H7 (cell line): ENCODE measurements around the gene INO80. TPM values are rescaled to one million over a fixed set of nuclear protein-coding genes. Genes with fewer than 3 reads are reported as not detected.

Source experiments
- DNase-seq: peaks from one replicate; pipeline ENCODE4 v3.0.0; 2012
- H3K27me3 ChIP-seq: 2 replicates; pipeline ENCODE4 v1.6.0; 2011; ENCODE audit warnings: mild to moderate bottlenecking, low read length; ENCODE audit not compliant: control insufficient read depth, insufficient read depth
- H3K36me3 ChIP-seq: replicated peaks from 2 replicates; pipeline ENCODE4 v1.5.1; 2011; ENCODE audit warnings: low read length; ENCODE audit not compliant: control insufficient read depth, insufficient read depth
- H3K4me3 ChIP-seq: 2 replicates; pipeline ENCODE4 v1.5.1; 2011; ENCODE audit warnings: low read depth, mild to moderate bottlenecking, control low read depth, low read length, moderate library complexity; ENCODE audit not compliant: insufficient read depth
- total RNA-seq: library from RNA; depleted of rRNA; stranded (reverse); fragments of >200 nt; shearing (Covaris generic); gene quantifications from 2 replicates; pipeline ENCODE4 v1.2.3, GENCODE V29; 2014

Gene INO80
- total RNA-seq, 1 experiment from 2014 or later = 17.1 TPM

DNA sequence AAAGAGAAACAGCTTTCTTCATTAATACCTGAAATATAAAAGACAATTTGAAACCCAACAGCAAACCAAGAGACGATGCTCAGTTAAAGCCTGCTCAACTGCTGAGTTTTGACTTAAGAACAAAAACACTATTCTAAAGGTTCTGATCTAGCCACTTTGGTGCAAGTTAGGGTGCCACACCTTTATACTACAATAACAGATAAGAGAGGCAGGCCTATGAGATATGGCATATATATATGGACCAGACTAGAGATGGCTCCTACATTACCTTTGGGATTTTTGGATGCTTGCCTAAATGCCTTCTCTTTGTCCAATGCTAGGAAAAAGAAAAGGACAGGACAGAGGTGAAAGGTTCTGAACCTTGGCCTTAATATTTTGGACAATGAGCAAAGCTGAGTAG lies 68.6 kb downstream of the INO80 start:
- Histone ChIP-seq H3K36me3 (peaks cover 21% of the 10 kb centered on the region), H3K4me3 (no peak overlapping the region), H3K27me3 (no peaks in the 10 kb centered on the region)
- DNase-seq = no peak

GRCh38 chr15:41043276-41043951 lies 72.7 kb downstream of the INO80 start:
- Histone ChIP-seq H3K4me3 (no peak overlapping the region), H3K27me3 (no peaks in the 10 kb centered on the region), H3K36me3 (peaks cover 18% of the 10 kb centered on the region)
- no peak for DNase-seq

DNA sequence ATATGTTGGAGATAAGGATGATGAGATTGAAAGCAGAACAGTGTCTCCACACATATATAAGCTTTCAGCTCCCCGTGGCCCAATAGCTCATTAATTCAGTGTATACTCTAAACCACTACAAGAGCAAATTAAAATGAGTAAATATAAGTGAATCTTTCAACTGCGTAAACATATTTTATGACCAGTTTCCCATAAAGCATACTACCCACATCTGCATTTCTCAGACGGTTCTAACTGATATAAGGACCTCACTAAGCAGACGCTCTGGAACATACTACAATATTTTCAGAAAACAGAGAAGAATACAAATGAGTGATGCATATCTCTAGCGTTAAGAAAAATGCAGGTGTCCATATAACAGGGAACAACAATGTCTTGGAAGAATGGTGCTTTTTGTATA lies 73.2 kb downstream of the INO80 start:
- Histone ChIP-seq H3K36me3 (peaks cover 18% of the 10 kb centered on the region), H3K4me3 (no peak overlapping the region), H3K27me3 (no peaks in the 10 kb centered on the region)
- no peak for DNase-seq

- Histone ChIP-seq H3K27me3 (no peaks in the 10 kb centered on the region), H3K36me3 (peaks cover 14% of the 10 kb centered on the region), H3K4me3 (no peak overlapping the region)
- no peak for DNase-seq
Measured at GRCh38 chr15:41039121-41039520, 77.0 kb downstream of the INO80 start.

GRCh38 chr15:41032079-41032328 lies 84.1 kb downstream of the INO80 start:
- H3K27me3 ChIP-seq = no peaks in the 10 kb centered on the region
- no peaks in the 10 kb centered on the region; the same call in none of the 2 replicates for H3K36me3 ChIP-seq
- no peak overlapping the region for H3K4me3 ChIP-seq
- no peak for DNase-seq

DNA sequence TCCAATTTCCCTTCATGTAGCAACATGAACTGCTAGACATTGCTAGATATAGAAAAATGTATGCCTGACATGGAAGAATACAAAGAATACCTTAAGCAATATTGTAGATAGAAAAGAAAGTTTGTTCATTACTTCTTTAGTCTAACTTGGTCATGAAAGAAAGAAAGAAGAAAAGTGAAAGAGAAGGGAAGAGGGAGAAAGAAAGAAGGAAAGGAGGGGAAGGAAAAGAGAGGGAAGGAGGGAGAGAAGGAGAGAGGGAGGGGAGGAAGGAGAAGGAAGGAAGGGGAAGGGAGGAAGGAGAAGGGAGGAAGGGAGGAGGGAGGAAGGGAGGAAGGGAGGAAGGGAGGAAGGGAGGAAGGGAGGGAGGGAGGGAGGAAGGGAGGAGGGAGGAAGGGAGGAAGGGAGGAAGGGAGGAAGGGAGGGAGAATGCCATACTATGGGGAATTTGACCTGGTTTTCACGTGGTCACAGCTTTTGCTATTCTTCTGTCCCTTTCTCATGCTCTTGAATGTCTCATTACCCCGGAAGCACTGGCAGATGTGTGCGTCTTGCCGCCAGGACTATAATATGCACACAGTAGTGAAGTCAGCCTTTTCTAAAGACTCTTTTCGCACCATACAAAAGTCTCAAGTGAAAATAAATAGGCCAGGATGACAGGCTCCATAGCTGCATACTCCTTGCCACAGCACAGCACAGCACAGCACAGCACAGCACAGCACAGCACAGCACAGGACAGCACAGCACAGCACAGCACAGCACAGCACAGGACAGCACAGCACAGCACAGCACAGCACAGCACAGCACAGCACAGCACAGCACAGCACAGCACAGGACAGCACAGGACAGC lies 84.6 kb downstream of the INO80 start:
- no peak for DNase-seq
- H3K36me3 ChIP-seq = no peaks in the 10 kb centered on the region; the same call in none of the 2 replicates
- no peaks in the 10 kb centered on the region for H3K27me3 ChIP-seq
- H3K4me3 ChIP-seq = no peak overlapping the region

GRCh38 chr15:41028853-41029252 lies 87.2 kb downstream of the INO80 start:
- Histone ChIP-seq H3K27me3 (no peaks in the 10 kb centered on the region), H3K4me3 (no peak overlapping the region), H3K36me3 (no peaks in the 10 kb centered on the region; the same call in none of the 2 replicates)
- no peak for DNase-seq

DNA sequence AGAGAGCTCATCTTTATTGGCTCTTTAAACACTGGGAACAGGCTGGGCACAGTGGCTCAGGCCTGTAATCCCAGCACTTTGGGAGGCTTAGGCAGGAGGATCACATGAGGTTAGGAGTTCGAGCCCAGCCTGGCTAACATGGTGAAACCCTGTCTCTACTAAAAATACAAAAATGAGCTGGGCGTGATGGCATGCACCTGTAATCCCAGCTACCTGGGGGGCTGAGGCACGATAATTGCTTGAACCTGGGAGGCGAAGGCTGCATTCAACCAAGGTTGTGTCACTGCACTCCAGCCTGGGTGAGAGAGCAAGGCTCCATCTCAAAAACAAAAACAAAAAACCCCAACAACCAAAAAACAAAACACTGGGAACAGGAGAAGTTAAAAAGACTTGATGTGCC lies 90.7 kb downstream of the INO80 start:
- peaks cover 5% of the 10 kb centered on the region for H3K36me3 ChIP-seq
- no peaks in the 10 kb centered on the region for H3K27me3 ChIP-seq
- no peak overlapping the region for H3K4me3 ChIP-seq

DNA sequence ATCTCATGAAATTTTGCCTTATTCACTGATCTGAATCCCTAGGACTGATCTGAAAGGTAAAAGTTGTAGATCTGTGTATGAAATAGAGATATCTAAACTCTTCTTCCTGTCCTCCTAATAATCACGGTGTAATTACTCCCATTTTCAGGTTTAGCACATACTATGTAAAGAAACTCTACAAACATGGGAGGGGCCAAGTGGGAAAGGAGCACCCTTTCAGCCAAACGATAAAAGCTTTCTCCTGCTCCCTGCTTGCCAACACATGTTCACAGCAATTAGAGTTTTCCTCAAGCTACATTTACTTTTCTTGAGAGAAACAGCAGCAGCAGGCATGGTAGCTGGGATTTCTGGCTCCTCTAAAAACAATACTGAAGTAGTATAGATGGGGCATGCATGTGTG lies 91.2 kb downstream of the INO80 start:
- peaks cover 5% of the 10 kb centered on the region for H3K36me3 ChIP-seq
- H3K4me3 ChIP-seq = no peak overlapping the region
- DNase-seq = no peak
- H3K27me3 ChIP-seq = no peaks in the 10 kb centered on the region

More for the DNA sequence above, 90.7 kb downstream of the INO80 start:
- no peak for DNase-seq

GRCh38 chr15:41024131-41024530 lies 91.9 kb downstream of the INO80 start:
- no peak for DNase-seq
- Histone ChIP-seq H3K4me3 (no peak overlapping the region), H3K36me3 (peaks cover 5% of the 10 kb centered on the region), H3K27me3 (no peaks in the 10 kb centered on the region)

- H3K36me3 ChIP-seq = peaks cover 5% of the 10 kb centered on the region
- peak; percentile 53 for DNase-seq
- no peaks in the 10 kb centered on the region for H3K27me3 ChIP-seq
- no peak overlapping the region for H3K4me3 ChIP-seq
Measured at GRCh38 chr15:41022487-41023090, 93.5 kb downstream of the INO80 start.

GRCh38 chr15:41020829-41021228 lies 95.3 kb downstream of the INO80 start:
- H3K36me3 ChIP-seq = peaks cover 5% of the 10 kb centered on the region

DNA sequence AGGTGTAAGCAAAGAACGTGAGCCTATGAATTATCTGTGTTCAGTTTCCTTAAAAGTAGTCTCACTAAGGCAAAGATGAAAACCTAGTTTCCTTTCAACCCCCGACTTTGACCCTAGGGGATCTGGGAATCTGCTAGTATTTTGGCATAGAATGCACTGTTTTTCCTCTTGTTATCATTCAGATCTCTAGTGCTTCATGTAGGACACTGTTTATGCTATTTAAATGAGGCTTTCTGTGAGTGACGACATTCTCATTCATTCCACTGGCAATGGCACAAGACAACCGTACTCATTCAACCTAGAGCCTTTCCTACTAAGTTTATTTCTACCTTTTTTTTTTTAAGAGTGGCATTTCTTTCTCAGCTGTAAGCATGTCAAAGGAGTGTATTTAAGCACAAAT lies 95.8 kb downstream of the INO80 start:
- no peak for DNase-seq
- peaks cover 6% of the 10 kb centered on the region for H3K36me3 ChIP-seq
- no peak overlapping the region for H3K4me3 ChIP-seq
- H3K27me3 ChIP-seq = no peaks in the 10 kb centered on the region

More at GRCh38 chr15:41020829-41021228, 95.3 kb downstream of the INO80 start:
- H3K27me3 ChIP-seq = no peaks in the 10 kb centered on the region
- DNase-seq = no peak
- H3K4me3 ChIP-seq = no peak overlapping the region

- H3K4me3 ChIP-seq = no peak overlapping the region
Measured at GRCh38 chr15:41019174-41019573, 96.9 kb downstream of the INO80 start.

DNA sequence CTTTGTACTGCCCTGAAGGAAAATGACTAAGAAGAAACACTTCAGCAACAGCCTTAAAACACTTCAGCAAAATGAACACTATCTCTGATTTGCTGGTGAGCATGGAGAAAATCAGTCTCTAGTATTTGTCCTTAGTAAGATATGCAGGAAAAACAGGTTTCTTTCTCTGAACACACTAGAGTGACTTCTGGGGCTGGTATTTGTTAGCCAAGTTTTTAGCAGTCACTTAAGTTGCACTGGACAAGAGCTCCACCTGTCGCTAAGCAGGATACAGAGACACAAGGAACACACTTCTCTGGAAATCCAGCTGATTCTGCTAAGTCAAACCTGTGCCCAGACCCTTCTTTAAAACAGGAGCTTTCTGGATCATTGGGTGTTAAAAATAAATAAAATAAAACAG lies 97.5 kb downstream of the INO80 start:
- H3K36me3 ChIP-seq = peaks cover 6% of the 10 kb centered on the region
- DNase-seq = no peak
- no peak overlapping the region for H3K4me3 ChIP-seq
- no peaks in the 10 kb centered on the region for H3K27me3 ChIP-seq

More at GRCh38 chr15:41019174-41019573, 96.9 kb downstream of the INO80 start:
- no peak for DNase-seq
- peaks cover 6% of the 10 kb centered on the region for H3K36me3 ChIP-seq
- H3K27me3 ChIP-seq = no peaks in the 10 kb centered on the region
